Measurements from ENCODE around the gene SDHA. TPM values are rescaled to one million over a fixed set of nuclear protein-coding genes. Genes with fewer than 3 reads are reported as not detected.
"Not testable (repeated sequence)": the region's sequence is repeated elsewhere in the genome, so short reads cannot be mapped to it uniquely, and the experiment has no call there.

Gene SDHA
- total and polyA plus RNA-seq, 10 of the 15 experiments (the other 5 are each of a cell fraction or from before 2014, with no cell fraction given): 63.3 to 205 (median 104) TPM

DNA sequence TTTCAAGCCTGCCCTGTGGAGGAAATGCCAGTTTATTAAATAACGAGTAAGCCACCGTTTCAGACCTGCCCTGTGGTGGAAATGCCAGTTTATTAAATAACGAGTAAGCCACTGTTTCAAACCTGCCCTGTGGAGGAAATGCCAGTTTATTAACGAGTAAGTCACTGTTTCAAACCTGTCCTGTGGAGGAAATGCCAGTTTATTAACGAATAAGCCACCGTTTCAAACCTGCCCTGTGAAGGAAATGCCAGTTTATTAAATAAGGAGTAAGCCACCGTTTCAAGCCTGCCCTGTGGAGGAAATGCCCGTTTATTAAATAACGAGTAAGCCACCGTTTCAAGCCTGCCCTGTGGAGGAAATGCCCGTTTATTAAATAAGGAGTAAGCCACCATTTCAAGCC lies 33.9 kb downstream of the SDHA start:
- H2AFZ ChIP-seq (ENCODE audit: control insufficient read depth, low read depth, low read length); FAIRE-seq; H3K4me1 ChIP-seq (ENCODE audit: control insufficient read depth, insufficient read depth, low read length); ATAC-seq; H3K27ac ChIP-seq (ENCODE audit: control insufficient read depth, insufficient read depth); H3K4me3 ChIP-seq; SMC1A ChIA-PET (ENCODE audit: uncharacterized antibody, unreplicated experiment); H3K27me3 ChIP-seq (replicated peaks in 1 of 2; ENCODE audit: control insufficient read depth in 2 of 2, insufficient read depth in 2 of 2, low read length in 1 of 2); DNase-seq (ENCODE audit: low read depth, low spot score); intact Hi-C loops (cut with micrococcal nuclease; ENCODE audit: unreplicated experiment); POLR2A ChIA-PET; H4K20me1 ChIP-seq (ENCODE audit: control insufficient read depth, insufficient read depth); H3K4me2 ChIP-seq (ENCODE audit: control insufficient read depth, insufficient read depth); in situ Hi-C loops (cut with MboI); BruUV-seq (replicated peaks); H3K79me2 ChIP-seq (ENCODE audit: control insufficient read depth, insufficient read depth, low read length); RAD21 ChIA-PET (ENCODE audit: unreplicated experiment); H3K9me3 ChIP-seq (replicated peaks; ENCODE audit: control insufficient read depth, insufficient read depth, low read length); H3K9ac ChIP-seq (ENCODE audit: control insufficient read depth, insufficient read depth, low read length); CTCF ChIA-PET: not testable (repeated sequence)
- WGBS (ENCODE audit: insufficient coverage, insufficient replicate concordance, low lambda C conversion rate, missing lambda C conversion rate): 38% methylated on average over 11 of the region's 11 CpGs
- peaks cover 6 to 11% of the 10 kb centered on the region in 2 experiments for H3K36me3 ChIP-seq (ENCODE audit: control insufficient read depth in 2 of 2, insufficient read depth in 2 of 2, low read length in 1 of 2)

DNA sequence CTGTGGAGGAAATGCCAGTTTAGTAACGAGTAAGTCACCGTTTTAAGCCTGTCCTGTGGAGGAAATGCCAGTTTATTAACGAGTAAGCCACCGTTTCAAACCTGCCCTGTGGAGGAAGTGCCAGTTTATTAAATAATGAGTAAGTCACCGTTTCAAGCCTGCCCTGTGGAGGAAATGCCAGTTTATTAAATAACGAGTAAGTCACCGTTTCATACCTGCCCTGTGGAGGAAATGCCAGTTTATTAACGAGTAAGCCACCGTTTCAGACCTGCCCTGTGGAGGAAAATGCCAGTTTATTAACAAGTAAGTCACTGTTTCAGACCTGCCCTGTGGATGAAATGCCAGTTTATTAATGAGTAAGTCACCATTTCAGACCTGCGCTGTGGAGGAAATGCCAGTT lies 34.4 kb downstream of the SDHA start:
- intact Hi-C loops (cut with micrococcal nuclease; ENCODE audit: unreplicated experiment) (no loop called here), in situ Hi-C loops (cut with MboI) (no loop called here)
- Histone ChIP-seq H4K20me1 (ENCODE audit: control insufficient read depth, insufficient read depth) (no peaks in the 10 kb centered on the region), H3K4me1 (ENCODE audit: control insufficient read depth, insufficient read depth, low read length) (no peaks in the 10 kb centered on the region), H3K4me2 (ENCODE audit: control insufficient read depth, insufficient read depth) (no peak overlapping the region), H2AFZ (ENCODE audit: control insufficient read depth, low read depth, low read length) (no peak overlapping the region), H3K36me3 (ENCODE audit: control insufficient read depth in 2 of 2, insufficient read depth in 2 of 2, low read length in 1 of 2) (peaks cover 9 to 15% of the 10 kb centered on the region in 2 experiments), H3K4me3 (no peak overlapping the region), H3K9ac (ENCODE audit: control insufficient read depth, insufficient read depth, low read length) (no peak overlapping the region), H3K9me3 (replicated peaks; ENCODE audit: control insufficient read depth, insufficient read depth, low read length) (peaks cover 2% of the 10 kb centered on the region; the same call in 1 of the 3 replicates), H3K79me2 (ENCODE audit: control insufficient read depth, insufficient read depth, low read length) (no peaks in the 10 kb centered on the region), H3K27ac (ENCODE audit: control insufficient read depth, insufficient read depth) (no peak overlapping the region), H3K27me3 (replicated peaks in 1 of 2; ENCODE audit: control insufficient read depth in 2 of 2, insufficient read depth in 2 of 2, low read length in 1 of 2) (no peaks in the 10 kb centered on the region)
- 18% methylated on average over 10 of the region's 10 CpGs for WGBS (ENCODE audit: insufficient coverage, insufficient replicate concordance, low lambda C conversion rate, missing lambda C conversion rate)
- no peak for TF ChIP-seq CBX3 (IDR thresholded peaks at IDR 0.05; ENCODE audit: borderline replicate concordance, low read depth)
- no peak for TF ChIP-seq MYB (IDR thresholded peaks at IDR 0.05; ENCODE audit: borderline replicate concordance, low read depth, low read length)
- TF ChIP-seq YY1 (IDR thresholded peaks at IDR 0.05; ENCODE audit: low read depth, low read length): no peak
- TF ChIP-seq POU2F2 (IDR thresholded peaks at IDR 0.05; ENCODE audit: borderline replicate concordance, low read depth, low read length): no peak
- TF ChIP-seq IKZF1 (conservative IDR thresholded peaks at IDR 0.05): no peak
- TF ChIP-seq, protein P1, sequence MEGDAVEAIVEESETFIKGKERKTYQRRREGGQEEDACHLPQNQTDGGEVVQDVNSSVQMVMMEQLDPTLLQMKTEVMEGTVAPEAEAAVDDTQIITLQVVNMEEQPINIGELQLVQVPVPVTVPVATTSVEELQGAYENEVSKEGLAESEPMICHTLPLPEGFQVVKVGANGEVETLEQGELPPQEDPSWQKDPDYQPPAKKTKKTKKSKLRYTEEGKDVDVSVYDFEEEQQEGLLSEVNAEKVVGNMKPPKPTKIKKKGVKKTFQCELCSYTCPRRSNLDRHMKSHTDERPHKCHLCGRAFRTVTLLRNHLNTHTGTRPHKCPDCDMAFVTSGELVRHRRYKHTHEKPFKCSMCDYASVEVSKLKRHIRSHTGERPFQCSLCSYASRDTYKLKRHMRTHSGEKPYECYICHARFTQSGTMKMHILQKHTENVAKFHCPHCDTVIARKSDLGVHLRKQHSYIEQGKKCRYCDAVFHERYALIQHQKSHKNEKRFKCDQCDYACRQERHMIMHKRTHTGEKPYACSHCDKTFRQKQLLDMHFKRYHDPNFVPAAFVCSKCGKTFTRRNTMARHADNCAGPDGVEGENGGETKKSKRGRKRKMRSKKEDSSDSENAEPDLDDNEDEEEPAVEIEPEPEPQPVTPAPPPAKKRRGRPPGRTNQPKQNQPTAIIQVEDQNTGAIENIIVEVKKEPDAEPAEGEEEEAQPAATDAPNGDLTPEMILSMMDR (IDR thresholded peaks at IDR 0.05 in 2 of 3, conservative IDR thresholded peaks at IDR 0.05 in 1 of 3; ENCODE audit: control insufficient read depth in 2 of 3, extremely low read depth in 1 of 3, insufficient read depth in 1 of 3, low read depth in 3 of 3, low read length in 3 of 3): no peak
- no peak for TF ChIP-seq BCL11A (IDR thresholded peaks at IDR 0.05; ENCODE audit: low read depth, low read length)
- POLR2A ChIA-PET: no interaction called here
- no peak for DNase-seq (ENCODE audit: low read depth, low spot score)
- ATAC-seq: no peak
- CTCF ChIA-PET: no interaction called here
- RAD21 ChIA-PET (ENCODE audit: unreplicated experiment): no interaction called here
- no peak for FAIRE-seq
- no TSS peak for BruUV-seq (replicated peaks)
- SMC1A ChIA-PET (ENCODE audit: uncharacterized antibody, unreplicated experiment): no interaction called here

DNA sequence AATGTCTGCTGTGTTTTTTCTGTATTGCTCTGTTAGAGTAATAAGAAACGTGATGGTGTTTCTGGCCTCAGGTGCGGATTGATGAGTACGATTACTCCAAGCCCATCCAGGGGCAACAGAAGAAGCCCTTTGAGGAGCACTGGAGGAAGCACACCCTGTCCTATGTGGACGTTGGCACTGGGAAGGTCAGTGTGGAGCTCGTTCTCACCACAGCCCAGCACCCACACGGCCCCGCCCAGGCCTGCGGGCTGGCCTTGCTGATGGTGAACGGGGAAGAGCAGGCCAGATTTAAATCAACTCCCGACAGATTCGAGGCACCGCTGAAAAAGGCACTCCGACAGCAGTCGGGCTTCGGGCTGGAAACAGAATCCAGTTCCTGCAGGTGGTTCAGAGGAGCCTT lies 36.2 kb downstream of the SDHA start:
- H2AFZ ChIP-seq (ENCODE audit: control insufficient read depth, low read depth, low read length); intact Hi-C loops (cut with micrococcal nuclease; ENCODE audit: unreplicated experiment); H3K27ac ChIP-seq (ENCODE audit: control insufficient read depth, insufficient read depth); H3K9me3 ChIP-seq (replicated peaks; ENCODE audit: control insufficient read depth, insufficient read depth, low read length); POLR2A ChIA-PET; BruUV-seq (replicated peaks); ATAC-seq; in situ Hi-C loops (cut with MboI); H3K4me1 ChIP-seq (ENCODE audit: control insufficient read depth, insufficient read depth, low read length); H3K27me3 ChIP-seq (replicated peaks in 1 of 2; ENCODE audit: control insufficient read depth in 2 of 2, insufficient read depth in 2 of 2, low read length in 1 of 2); FAIRE-seq; RAD21 ChIA-PET (ENCODE audit: unreplicated experiment); DNase-seq (ENCODE audit: low read depth, low spot score); H3K9ac ChIP-seq (ENCODE audit: control insufficient read depth, insufficient read depth, low read length); SMC1A ChIA-PET (ENCODE audit: uncharacterized antibody, unreplicated experiment); H3K4me3 ChIP-seq; H4K20me1 ChIP-seq (ENCODE audit: control insufficient read depth, insufficient read depth); CTCF ChIA-PET; H3K79me2 ChIP-seq (ENCODE audit: control insufficient read depth, insufficient read depth, low read length); H3K4me2 ChIP-seq (ENCODE audit: control insufficient read depth, insufficient read depth): not testable (repeated sequence)
- H3K36me3 ChIP-seq (ENCODE audit: control insufficient read depth in 2 of 2, insufficient read depth in 2 of 2, low read length in 1 of 2): peaks cover 13 to 15% of the 10 kb centered on the region in 2 experiments
- WGBS (ENCODE audit: insufficient coverage, insufficient replicate concordance, low lambda C conversion rate, missing lambda C conversion rate): 100% methylated on average over 6 of the region's 15 CpGs

Data from GM12878 (cell line).